Measurements from ENCODE around the gene PTGIR. TPM values are rescaled to one million over a fixed set of nuclear protein-coding genes. Genes with fewer than 3 reads are reported as not detected.

The PTGIR gene
- total and polyA plus RNA-seq, 2 of the 4 experiments (the other 2 are of a cell fraction): 0.54 to 5.3 TPM

GRCh38 chr19:46571495-46571894, 53.4 kb downstream of the PTGIR start:
- H3K14ac ChIP-seq (replicated peaks; ENCODE audit: low read depth, low read length): no peak overlapping the region
- H3K4me3 ChIP-seq (ENCODE audit: insufficient read depth, low read depth, low read length): no peak overlapping the region
- H3K4me2 ChIP-seq (ENCODE audit: low read depth, low read length): no peak overlapping the region
- H2AK9ac ChIP-seq (replicated peaks; ENCODE audit: low read depth, low read length, poor library complexity): no peak overlapping the region
- no peak overlapping the region for H4K8ac ChIP-seq (ENCODE audit: low read depth in 2 of 2, low read length in 2 of 2)
- H3K27me3 ChIP-seq (ENCODE audit: control insufficient read depth, insufficient read depth, low read length): peaks cover 12% of the 10 kb centered on the region
- no peak overlapping the region for H2AFZ ChIP-seq (replicated peaks; ENCODE audit: low read length, poor library complexity)
- no peak overlapping the region for H3K18ac ChIP-seq (ENCODE audit: low read depth, low read length)
- no peaks in the 10 kb centered on the region for H3K9me1 ChIP-seq (ENCODE audit: insufficient read depth, low read length)
- ChIA-PET POLR2A (ENCODE audit: unreplicated experiment) (interaction anchor here (0.6 kb wide), 1 partner anchor 295 kb away, joined by 3 read pairs; no protein-coding TSS in a partner anchor), CTCF (no interaction called here)
- H4K20me1 ChIP-seq (ENCODE audit: insufficient read depth, low read length): no peaks in the 10 kb centered on the region
- H3K36me3 ChIP-seq (ENCODE audit: control insufficient read depth, insufficient read depth, low read length): no peaks in the 10 kb centered on the region
- BruUV-seq (replicated peaks): no TSS peak
- DNase-seq (no peak), ATAC-seq (ENCODE audit: low read depth) (no peak)
- H3K23ac ChIP-seq (ENCODE audit: low read depth, low read length): no peak overlapping the region
- WGBS, 2 experiments (ENCODE audit: extremely low coverage in 2 of 2, insufficient read length in 1 of 2): no CpG with 5 or more reads among the region's 5 CpGs
- H3K4me1 ChIP-seq (ENCODE audit: control insufficient read depth, insufficient read depth, low read length): no peaks in the 10 kb centered on the region
- TF ChIP-seq FOS (IDR thresholded peaks at IDR 0.05; ENCODE audit: low read depth, low read length) (no peak), CTCF (conservative IDR thresholded peaks at IDR 0.05; ENCODE audit: low read depth, low read length) (0 out of 2 replicates have a peak, but pooled peaks have one; percentile 6)
- in situ Hi-C loops (cut with MboI; ENCODE audit: low sequenced_read_pairs): no loop called here
- H2BK5ac ChIP-seq (ENCODE audit: low read depth, low read length, poor library complexity, severe bottlenecking): no peak overlapping the region
- no peaks in the 10 kb centered on the region for H3K79me1 ChIP-seq (ENCODE audit: low read depth in 1 of 2, low read length in 2 of 2)
- H2BK20ac ChIP-seq (ENCODE audit: low read depth, low read length): no peak overlapping the region
- no peaks in the 10 kb centered on the region for H3K9me3 ChIP-seq (ENCODE audit: control insufficient read depth, insufficient read depth, low read length)
- H2AK5ac ChIP-seq (ENCODE audit: low read depth, low read length): no peak overlapping the region
- H4K91ac ChIP-seq (ENCODE audit: insufficient read depth, low read depth, low read length): no peak overlapping the region
- H3K9ac ChIP-seq (ENCODE audit: low read depth, low read length): no peak overlapping the region
- H3K4ac ChIP-seq (ENCODE audit: low read depth, low read length): no peak overlapping the region
- no peak overlapping the region for H3K27ac ChIP-seq (ENCODE audit: insufficient read depth, low read length)
- no peak overlapping the region for H2BK120ac ChIP-seq (ENCODE audit: low read depth, low read length)
- no peak overlapping the region for H2BK15ac ChIP-seq (ENCODE audit: low read depth, low read length)
- H4K5ac ChIP-seq (ENCODE audit: low read depth, low read length): no peak overlapping the region
- H3K56ac ChIP-seq (ENCODE audit: extremely low read depth, insufficient read depth, low read length): no peak overlapping the region
- dilution Hi-C loops (cut with HindIII; ENCODE audit: low sequenced_read_pairs, unreplicated experiment): no loop called here
- intact Hi-C loops (cut with micrococcal nuclease): no loop called here

Other genes starting within 250 kb of the PTGIR start
- gene CCDC8, start 211.5 kb downstream of the PTGIR start, total RNA-seq (2012; rRNA removed): 10.2 and 10.3 TPM in 2 replicates
- 8.9 and 9.3 TPM in 2 replicates for gene CCDC8, start 211.5 kb downstream of the PTGIR start, polyA plus RNA-seq (2012; rRNA removed)
- under 0.01 and 0.18 TPM in 2 replicates for gene PNMA8C, start 196.2 kb downstream of the PTGIR start, total RNA-seq (2012; rRNA removed)
- gene PNMA8C, start 196.2 kb downstream of the PTGIR start, polyA plus RNA-seq (2012; rRNA removed): 0.09 TPM in 1 of 2 replicates, not detected in the other
- gene PNMA8A, start 153.5 kb downstream of the PTGIR start, total RNA-seq (2012; rRNA removed): 0.83 and 0.90 TPM in 2 replicates
- gene PNMA8A, start 153.5 kb downstream of the PTGIR start, polyA plus RNA-seq (2012; rRNA removed): 0.73 and 0.77 TPM in 2 replicates
- under 0.01 and 0.18 TPM in 2 replicates for gene PNMA8B, start 129.2 kb downstream of the PTGIR start, total RNA-seq (2012; rRNA removed)
- 0.11 and 0.12 TPM in 2 replicates for gene PNMA8B, start 129.2 kb downstream of the PTGIR start, polyA plus RNA-seq (2012; rRNA removed)
- 91.6 and 197 TPM in 2 replicates for gene CALM3, start 23.8 kb downstream of the PTGIR start, total RNA-seq (2012; rRNA removed)
- gene CALM3, start 23.8 kb downstream of the PTGIR start, polyA plus RNA-seq (2012; rRNA removed): 467 and 501 TPM in 2 replicates
- gene GNG8, start 11.1 kb upstream of the PTGIR start, total RNA-seq (2012; rRNA removed): not detected in 2 replicates
- gene GNG8, start 11.1 kb upstream of the PTGIR start, polyA plus RNA-seq (2012; rRNA removed): not detected in 2 replicates
- gene DACT3, start 36.1 kb upstream of the PTGIR start, total RNA-seq (2012; rRNA removed): 1.6 and 1.9 TPM in 2 replicates
- 4.9 and 5.7 TPM in 2 replicates for gene DACT3, start 36.1 kb upstream of the PTGIR start, polyA plus RNA-seq (2012; rRNA removed)
- 9.9 and 10.0 TPM in 2 replicates for gene PRKD2, start 92.0 kb upstream of the PTGIR start, total RNA-seq (2012; rRNA removed)
- 18.8 and 19.6 TPM in 2 replicates for gene PRKD2, start 92.0 kb upstream of the PTGIR start, polyA plus RNA-seq (2012; rRNA removed)
- gene FKRP, start 121.0 kb upstream of the PTGIR start, total RNA-seq (2012; rRNA removed): 5.8 and 6.1 TPM in 2 replicates
- 25.3 and 28.5 TPM in 2 replicates for gene FKRP, start 121.0 kb upstream of the PTGIR start, polyA plus RNA-seq (2012; rRNA removed)
- gene STRN4, start 121.4 kb upstream of the PTGIR start, total RNA-seq (2012; rRNA removed): 36.7 and 37.8 TPM in 2 replicates
- 112 and 127 TPM in 2 replicates for gene STRN4, start 121.4 kb upstream of the PTGIR start, polyA plus RNA-seq (2012; rRNA removed)
- gene SLC1A5, start 163.5 kb upstream of the PTGIR start, total RNA-seq (2012; rRNA removed): 105 and 142 TPM in 2 replicates
- 155 and 171 TPM in 2 replicates for gene SLC1A5, start 163.5 kb upstream of the PTGIR start, polyA plus RNA-seq (2012; rRNA removed)
- 134 and 144 TPM in 2 replicates for gene AP2S1, start 225.8 kb upstream of the PTGIR start, total RNA-seq (2012; rRNA removed)
- gene AP2S1, start 225.8 kb upstream of the PTGIR start, polyA plus RNA-seq (2012; rRNA removed): 274 and 374 TPM in 2 replicates
- 28.9 and 29.0 TPM in 2 replicates for gene ARHGAP35, start 235.9 kb upstream of the PTGIR start, total RNA-seq (2012; rRNA removed)
- 16.4 and 18.7 TPM in 2 replicates for gene ARHGAP35, start 235.9 kb upstream of the PTGIR start, polyA plus RNA-seq (2012; rRNA removed)